ENCODE results near the gene HEXD.
"Not testable (repeated sequence)": the region's sequence is repeated elsewhere in the genome, so short reads cannot be mapped to it uniquely, and the experiment has no call there.

The HEXD gene

DNA sequence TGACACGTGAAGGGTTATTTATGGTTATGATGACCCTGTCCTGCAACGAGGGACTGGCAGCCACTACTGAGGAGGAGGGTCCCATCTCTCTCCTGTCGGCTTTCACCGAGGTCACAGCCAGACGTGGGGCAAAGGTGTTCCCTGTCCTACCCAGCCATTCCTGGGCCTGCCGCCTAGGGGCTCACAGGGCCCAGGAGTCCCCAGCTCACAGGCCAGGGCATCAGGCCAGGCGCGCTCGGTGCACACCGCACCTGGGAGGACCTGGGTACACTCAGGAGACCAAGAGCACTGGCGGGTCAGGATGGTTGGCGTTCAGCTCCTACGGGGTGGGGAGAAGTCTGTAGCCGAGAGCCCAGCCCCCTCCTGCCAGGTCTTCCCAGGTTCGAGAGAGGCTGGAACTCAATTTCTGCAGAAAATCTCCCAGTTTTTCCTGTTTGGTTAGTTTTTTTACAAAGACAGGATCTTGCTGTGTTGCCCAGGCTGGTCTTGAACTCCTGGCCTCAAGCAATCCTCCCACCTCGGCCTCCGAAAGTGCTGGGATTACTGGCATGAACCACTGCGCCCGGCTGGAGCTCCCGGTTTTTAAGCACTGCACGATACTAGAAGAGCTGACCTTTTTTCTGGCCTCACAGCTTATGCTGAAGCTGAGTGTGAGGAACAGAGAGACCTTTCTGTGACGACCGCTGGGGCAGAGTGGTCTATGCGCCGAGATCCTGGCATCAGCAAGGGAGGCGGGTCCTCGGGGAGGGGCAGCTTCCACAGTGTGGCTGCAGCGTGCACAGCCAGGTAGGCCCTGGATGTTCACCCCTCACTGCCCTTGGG is 24.7 kb downstream of the HEXD start:
- DNase-seq, result no peak

- no peak for DNase-seq
These were observed 25.5 kb downstream of the HEXD start for GRCh38 chr17:82443465-82444283.

GRCh38 chr17:82444284-82444893 is 26.2 kb downstream of the HEXD start:
- DNase-seq, result no peak

GRCh38 chr17:82444941-82445521 is 26.9 kb downstream of the HEXD start:
- no peak for DNase-seq

DNA sequence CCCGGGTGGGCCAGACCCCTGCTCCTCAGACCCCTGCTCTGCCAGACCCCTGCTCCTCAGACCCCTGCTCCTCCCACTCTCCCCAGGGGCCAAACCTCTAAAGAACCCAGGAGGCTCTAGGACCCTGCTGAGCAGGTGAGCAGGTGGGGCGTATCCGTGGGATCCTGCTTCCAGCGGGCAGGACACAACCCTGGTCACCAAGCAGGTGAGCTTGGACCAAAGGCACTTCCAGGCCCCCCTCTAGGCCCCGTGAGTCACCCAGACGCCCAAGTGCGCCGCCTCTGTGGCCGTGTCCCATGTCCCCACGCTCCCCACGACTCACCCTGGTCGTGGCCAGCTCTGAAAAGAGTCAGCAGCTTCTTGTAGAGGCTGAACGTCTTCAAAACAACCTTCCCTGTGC is 27.4 kb downstream of the HEXD start:
- no peak for DNase-seq

- no peak for DNase-seq
These were observed 28.0 kb downstream of the HEXD start for GRCh38 chr17:82446124-82446523.

- no peak for DNase-seq
These were observed 28.5 kb downstream of the HEXD start for GRCh38 chr17:82446649-82447048.

DNA sequence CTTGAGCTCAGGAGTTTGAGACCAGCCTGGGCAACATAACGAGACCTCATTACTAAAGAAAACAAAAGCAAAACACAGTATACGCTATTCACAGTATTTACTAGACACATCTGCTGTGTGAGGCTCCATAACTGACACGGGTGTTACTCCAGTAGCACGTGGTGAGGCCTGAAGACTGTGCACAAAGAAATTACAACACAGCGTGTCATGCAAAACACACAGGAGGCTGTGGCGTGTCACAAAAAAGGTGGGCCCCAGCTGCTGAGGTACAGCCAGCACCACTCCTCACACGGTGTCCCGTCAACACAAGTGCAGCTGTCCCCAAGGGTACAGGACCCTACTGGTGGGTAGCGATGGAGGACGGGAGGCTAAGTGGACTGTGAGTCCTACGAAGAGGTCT is 29.7 kb downstream of the HEXD start:
- DNase-seq, result no peak

DNA sequence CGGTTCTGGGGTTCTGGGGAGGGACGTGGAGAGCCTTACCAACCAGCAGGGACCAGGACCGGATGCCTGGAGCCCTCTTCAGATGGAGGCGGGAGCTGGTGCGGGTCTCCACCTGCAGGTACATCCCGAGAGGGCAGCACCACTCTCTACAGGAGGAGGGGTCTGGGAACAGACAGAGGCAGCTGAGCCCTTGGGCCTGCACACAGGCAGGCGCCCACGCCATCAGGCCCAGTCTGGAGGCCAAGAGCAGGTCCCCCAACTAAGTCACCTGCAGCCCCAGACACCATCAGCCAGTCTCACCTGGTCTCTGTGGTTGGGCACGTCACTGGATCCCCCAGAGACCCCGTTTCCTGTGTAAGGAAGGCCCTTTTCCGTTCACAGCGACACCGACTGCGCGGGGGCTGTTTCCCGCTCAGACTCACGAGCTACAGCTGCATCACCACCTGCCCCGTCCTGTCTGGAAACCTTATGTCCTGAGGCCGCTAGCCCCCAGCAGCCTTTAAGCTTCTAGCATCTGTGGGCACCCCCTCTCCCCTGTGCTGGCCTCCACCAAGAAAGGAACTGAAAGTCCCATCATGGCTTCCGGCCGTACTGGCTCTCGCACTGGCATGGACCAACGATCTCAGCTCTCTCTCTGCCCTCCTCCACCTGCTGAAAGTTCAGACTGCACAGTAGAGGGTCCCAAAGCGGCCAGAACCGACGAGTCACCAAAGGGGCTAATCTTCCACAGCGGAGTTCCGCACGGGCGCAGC is 31.2 kb downstream of the HEXD start:
- DNase-seq, result peak; percentile 58

DNA sequence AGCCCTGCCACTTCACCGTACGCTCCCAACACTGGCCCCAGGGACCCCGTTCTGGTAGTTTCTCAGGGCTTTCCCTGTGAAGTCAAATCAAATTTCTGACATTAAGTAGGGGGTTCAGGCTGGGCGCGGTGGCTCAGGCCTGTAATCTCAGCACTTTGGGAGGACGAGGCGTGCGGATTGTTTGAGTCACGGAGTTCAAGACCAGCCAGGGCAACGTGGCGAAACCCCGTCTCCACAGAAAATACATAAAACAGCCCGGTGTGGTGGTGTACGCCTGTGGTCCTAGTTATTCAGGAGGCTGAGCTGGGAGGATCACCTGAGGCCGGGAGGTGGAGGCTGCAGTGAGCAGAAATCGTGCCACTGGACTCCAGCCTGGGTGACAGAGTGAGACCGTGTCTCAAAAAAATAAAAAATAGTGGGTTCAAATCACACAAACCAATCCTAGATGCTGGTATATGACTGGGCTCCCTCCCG is 31.8 kb downstream of the HEXD start:
- DNase-seq, result no peak

GRCh38 chr17:82450357-82451106 is 32.4 kb downstream of the HEXD start, which contains the start of gene CYBC1:
Gene CYBC1 (minus strand): TSS chr17:82450752. CDS start chr17:82449254, 1,498 bp downstream.
- DNase-seq, result peak; percentile 82

DNA sequence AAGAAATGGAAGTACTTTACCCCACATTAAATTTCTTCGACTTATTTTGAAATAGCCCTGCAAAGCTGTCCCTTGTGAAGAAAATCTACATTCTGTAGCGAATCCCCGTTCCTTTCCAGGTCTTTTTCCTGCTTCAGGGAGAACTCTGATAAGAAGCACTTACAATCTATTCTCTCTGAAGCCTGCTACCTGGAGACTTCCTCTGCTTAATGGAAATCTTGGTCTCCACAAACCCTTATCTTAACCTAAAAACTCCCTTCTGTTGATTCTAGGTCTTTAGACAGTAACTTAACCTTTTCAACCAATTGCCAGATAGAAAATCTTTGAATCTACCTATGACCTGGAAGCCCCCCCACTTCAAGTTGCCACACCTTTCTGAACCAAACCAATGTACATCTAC is 34.0 kb downstream of the HEXD start:
- DNase-seq, result no peak

GRCh38 chr17:82453151-82453550 is 35.0 kb downstream of the HEXD start:
- not testable (repeated sequence) for DNase-seq

GRCh38 chr17:82453706-82454105 is 35.6 kb downstream of the HEXD start:
- DNase-seq, result not testable (repeated sequence)

DNA sequence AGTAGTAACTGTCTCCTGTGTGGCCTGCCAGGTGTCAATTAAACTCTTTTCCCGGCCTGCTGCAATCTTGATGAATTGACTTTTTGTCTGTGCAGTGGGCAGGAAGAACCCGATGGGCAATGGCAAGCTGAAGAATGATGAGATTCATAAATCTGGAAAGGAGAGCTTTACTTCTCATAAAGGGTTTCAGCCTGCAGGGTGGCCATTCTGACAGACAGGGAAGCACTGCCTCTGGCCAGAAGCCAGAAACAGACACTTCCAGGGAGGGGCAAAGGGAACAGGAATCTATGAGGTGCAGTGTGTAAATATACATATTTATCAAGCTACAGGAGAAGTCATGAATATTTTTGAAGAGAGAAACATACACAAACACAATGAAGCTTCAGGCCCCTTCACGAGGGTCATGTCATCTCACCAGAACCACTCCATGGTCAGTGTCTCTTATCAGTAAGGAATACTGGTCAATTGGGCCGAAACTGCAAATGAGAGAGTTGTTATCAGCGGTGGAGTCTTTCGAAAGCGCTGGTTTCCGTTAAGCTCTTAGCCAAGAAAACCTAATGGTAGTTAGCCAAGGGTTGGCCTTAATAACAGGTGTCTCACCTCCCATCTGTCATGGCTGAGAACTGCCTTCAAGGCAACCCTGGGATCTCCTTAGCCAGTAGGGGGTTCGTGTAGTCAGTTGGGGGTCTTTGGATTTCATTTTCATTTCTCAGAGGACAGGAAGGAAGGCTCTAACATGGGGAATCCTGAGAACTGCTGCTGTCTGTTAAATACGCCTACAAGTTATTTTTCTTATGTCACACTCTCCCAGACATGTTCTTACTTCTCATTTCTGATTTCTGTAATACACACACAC is 39.2 kb downstream of the HEXD start:
- no peak for DNase-seq

DNA sequence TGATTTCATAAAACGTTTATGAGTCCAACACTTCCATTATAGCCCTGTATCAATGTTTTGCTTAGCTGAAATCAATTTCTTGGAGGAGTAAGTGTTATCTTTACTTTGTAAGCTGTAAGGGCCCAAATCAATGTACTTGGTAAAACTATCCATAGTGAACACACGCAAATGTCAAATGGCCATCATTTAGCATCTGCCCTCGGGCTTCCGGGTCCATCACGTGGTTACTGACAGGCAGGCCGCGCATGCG is 39.7 kb downstream of the HEXD start:
- DNase-seq, result no peak

GRCh38 chr17:82458179-82458884 is 40.2 kb downstream of the HEXD start, which contains the start of gene NARF:
Gene NARF (plus strand): TSS chr17:82458741. CDS start chr17:82458804, 63 bp downstream.
- DNase-seq, result peak; percentile 98

DNA sequence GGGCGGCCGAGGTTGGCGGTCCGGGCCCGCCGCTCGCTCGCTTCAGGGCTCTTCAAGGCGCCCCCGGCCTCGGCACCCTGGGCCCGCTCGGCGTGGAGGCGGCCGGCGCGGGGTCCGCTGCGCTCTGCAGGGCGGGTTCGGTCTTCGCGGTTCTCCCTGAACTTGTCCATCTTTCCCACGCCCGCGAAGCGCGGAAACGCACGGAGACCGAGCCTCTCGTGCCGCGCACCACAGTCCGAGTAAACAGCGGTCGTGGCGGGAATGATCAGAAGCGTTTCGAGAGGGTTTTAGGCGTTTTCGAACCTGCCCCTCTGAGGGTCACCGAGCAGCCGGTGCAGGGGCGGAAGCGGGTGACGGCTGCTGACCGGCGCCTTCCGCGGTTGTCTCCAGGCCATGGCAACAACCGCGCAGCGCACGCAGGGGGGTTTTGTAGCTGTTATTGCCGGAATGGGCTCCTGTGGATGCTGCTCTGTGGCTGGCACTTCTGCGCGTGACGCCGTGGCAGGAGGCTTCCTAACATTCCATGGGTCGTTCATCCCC is 40.8 kb downstream of the HEXD start:
- no peak for DNase-seq

GRCh38 chr17:82459936-82460335 is 41.8 kb downstream of the HEXD start:
- not testable (repeated sequence) for DNase-seq

Data from NCI-H510A (cell line).